Activated CD4-positive, alpha-beta T cell treated with anti-CD3 and anti-CD28 coated beads for 1 hour (primary cell): Measurements from ENCODE around the gene HKDC1.

Experiments used
- DNase-seq: peaks from one replicate; pipeline ENCODE4 v3.0.0-alpha.2; 2020

Gene HKDC1

DNA sequence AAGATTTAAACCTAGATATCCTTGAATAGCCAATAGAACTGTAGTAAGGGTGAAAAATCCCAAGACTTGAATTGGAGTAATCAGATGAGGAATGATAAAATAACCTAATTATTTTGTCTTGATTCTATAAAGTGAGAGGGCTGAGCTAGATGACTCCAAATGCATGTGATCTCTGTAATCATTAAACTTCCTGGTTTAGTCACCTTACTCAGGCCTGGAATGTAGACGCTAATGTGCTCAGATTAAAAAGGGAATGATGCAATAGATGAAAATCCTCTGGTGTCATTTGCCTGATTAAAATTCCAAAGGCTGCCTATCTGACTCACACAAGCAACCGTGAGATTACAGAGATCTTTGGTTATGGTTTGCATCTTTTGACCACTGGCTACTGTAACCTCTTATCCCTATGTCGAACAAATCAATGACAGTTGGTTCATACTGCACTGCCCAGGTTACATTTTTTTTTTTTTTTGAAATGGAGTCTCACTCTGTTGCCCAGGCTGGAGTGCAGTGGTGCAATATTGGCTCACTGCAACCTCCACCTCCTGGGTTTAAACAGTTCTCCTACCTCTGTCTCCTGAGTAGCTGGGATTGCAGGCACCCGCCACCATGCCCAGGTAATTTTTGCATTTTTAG, 2.9 kb upstream of the HKDC1 start:
- no peak for DNase-seq

DNA sequence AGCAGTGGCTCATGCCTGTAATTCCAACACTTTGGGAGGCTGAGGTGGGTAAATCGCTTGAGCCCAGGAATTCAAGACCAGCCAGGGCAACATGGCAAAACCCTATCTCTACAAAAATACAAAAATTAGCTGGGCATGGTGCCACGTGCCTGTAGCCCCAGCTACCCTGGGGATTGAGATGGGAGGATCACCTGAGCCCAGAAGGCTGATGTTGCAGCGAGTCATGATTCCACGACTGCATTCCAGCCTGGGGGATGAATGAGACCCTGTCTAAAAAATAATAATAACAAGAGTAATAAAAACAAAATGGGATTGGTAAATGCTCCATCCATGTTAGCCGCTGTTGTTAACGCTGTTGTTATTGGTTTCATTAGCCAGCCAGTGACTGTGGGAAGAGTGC, 1.3 kb upstream of the HKDC1 start:
- no peak for DNase-seq

DNA sequence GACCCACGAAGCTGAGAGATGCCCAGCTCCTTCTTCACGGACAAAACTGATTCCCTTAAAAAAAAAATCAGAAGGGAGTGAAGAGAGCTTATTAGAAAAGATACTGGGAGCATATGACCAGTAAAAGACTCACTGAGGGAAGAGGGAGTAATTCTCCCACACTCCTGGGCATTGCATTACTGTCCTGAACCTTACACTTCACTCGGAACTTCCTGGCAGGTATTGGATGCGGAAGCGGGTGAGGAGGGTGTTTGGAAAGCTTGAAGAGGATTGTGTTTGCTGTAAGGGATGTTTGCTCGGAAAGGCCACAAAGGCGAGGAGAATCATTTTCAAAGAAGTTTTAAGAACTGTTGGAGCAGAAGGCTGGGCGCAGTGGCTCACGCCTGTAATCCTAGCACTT, 375 bp downstream of the HKDC1 start:
- no peak for DNase-seq

DNA sequence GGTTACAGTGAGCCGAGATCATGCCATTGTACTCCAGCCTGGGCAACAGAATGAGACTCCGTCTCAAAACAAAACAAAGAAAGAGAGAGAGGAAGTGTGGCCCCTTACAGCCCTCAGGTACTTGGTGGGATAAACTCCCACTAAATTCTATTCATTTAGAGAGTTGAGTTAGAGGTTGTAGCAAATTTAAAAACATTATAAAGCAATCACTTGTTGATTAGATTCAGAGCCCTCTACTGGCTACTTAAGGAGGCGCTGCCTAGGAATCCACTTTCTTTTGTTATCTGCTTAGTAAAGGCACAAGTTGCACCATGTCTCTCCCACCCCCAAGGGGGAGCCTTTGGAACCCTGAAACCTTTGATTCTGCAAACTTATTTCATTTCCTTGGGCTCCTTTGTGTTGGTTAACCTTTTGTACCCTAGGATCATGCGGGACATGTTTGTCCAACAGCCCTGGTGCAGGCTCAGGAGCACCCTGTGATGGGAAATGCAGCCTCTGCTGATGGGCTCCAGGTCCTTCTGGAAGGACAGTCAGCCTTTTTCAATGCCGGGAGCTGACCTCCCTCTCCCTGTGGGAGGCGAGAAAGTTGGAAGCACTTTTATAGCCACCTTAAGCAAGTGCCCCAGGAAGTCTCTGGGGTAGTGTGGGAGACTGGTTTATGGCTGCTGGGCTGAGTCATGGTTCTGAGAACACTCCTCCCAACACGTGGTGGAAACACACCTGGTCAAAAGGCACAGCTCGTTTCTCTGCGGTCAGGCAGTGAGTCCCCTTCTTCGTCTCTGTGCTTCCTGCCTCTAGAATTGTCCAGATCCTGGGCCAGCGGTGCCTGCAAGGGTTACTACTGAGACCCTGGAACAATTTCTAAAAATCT, 2.3 kb downstream of the HKDC1 start:
- peak; percentile 46 for DNase-seq

DNA sequence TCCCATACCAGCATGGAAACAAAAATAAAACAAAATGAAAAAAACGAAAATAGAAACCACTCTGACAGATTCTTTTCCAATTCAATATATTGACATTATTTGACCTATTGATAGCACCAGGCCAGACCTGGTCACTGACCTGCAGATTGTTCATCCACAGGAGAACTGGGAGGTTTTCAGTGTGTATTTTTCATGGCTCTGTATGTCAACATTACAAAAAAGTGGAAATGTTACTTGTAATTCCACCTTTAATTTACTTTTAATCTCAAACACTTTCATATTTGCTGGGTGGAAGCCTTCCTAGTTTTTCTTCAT, 2.9 kb downstream of the HKDC1 start:
- no peak for DNase-seq

DNA sequence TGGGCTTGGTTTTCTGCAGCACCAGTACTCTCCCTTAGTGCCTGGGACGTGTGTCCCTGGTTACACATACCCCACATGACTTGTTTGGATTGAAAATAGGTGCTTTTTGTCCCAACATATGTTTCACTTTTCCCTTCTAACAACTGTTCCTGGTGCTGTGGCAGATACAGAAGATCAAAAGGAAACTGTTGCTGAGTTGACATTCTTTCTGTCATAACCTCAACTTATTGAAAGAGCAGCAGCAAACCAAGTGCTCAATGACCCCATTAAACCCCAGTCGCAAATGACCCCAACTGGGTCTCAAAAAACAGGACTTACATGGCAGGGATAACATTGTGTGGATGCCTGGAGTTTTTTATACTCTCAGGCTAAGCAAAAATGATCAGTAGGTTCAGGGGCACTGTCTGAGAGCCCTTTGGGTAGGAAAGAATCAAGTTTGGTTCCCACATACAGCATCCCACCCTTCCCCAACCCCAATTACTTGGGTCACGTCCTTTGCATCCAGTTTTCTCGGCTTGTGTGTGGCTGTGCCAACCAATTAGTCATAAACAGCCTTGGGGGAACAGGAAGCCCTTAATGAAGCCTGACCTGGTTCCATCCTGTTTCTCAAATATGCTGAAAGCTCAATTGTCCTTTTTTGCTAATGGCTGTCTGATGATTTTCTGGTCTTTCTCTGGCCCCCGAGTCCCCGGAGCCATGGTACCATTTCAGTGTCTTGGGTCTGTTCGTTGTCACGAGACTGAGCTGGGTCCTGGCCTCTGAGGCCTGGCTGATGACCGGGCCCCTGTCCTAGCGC, 4.9 kb downstream of the HKDC1 start:
- no peak for DNase-seq

DNA sequence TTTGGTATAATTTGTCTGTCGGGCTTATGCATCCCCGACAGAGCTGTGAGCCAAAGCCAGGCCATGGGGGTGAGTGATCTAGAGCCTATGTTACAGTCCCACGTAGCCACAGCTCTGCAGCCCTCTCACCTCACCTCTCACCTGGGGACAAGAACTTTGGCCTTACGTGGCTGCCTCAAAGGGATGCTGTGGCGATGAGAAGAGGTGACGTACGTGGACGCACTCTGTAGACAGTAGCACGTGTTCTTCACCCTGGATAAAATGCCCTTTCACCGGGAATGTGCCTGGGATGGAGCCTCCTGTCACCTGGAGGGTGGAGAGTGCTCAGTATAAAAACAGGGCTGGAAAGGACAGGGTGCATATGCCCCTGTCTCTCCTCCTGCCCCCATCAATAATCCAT, 5.5 kb downstream of the HKDC1 start:
- no peak for DNase-seq

DNA sequence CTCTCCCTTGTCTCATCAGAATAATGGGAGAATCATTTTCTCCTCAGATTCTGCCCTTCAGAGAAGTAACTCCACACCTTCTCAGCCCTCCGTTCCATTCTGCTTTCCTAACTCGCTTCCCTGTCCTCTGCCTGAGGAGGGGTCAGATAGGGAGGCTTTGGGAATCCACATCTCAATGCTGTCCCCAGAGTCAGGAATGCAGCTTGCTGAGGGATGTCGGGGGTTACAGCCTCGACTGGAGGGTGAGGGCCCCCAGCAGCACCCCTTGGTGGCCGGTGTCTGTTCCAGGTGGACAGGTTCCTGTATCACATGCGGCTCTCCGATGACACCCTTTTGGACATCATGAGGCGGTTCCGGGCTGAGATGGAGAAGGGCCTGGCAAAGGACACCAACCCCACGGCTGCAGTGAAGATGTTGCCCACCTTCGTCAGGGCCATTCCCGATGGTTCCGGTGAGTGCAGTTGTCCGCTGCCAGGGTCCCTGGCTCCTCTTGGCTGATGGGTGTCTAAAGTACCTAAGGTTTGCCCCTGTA, 6.9 kb downstream of the HKDC1 start:
- no peak for DNase-seq

DNA sequence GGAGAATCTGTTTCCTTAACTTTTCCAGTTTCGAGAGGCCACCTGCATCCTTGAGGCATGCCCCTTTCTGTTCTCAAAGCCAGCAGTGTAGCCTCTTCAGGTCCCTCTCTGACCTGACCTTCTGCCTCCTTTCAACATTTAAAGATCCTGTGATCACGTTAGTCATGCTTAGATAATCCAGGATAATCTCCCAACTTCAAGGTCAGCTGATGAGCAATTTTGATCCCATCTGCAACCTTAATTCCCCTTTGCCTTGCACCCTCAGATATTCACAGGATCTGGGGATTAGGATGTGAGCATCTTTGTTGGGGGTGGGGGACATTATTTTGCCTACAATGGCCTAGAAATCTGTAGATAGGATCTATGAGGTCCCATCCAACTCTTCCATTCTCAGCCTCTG, 8.0 kb downstream of the HKDC1 start:
- DNase-seq: no peak

DNA sequence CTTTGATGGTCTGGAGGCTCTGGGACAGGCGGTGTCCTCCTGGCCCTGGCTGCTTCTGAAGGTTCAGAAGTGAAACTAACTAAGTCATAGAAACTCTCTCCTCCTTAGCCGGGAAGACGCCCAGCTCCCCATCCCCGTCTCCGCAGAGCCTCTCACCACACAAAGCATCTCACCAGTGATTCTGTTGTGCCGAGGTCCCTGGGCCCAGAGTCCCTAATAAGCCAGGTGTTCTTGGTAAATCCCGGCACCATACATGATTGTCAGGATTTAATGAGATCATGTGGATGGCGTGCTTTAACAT, 9.4 kb downstream of the HKDC1 start:
- no peak for DNase-seq

DNA sequence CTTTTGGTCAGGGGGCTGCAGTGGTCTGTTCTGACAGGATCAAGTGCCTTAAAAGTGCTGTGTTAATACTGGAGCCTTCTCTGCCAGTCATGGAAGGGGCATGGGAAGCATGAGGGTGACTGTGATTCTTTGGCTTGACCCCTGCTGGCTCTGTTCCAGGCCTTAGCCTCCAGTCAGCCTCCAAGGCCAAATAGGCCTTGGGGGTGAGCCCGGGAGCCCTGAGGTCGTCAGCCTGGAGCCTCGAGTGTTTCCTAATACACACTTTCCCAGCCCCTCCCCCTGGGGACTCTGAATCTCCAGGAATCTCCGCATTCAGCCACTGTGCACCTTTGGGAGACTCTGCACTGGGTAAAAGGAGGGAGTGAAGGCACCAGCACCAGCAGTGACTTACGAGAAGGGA, 10.0 kb downstream of the HKDC1 start:
- no peak for DNase-seq

DNA sequence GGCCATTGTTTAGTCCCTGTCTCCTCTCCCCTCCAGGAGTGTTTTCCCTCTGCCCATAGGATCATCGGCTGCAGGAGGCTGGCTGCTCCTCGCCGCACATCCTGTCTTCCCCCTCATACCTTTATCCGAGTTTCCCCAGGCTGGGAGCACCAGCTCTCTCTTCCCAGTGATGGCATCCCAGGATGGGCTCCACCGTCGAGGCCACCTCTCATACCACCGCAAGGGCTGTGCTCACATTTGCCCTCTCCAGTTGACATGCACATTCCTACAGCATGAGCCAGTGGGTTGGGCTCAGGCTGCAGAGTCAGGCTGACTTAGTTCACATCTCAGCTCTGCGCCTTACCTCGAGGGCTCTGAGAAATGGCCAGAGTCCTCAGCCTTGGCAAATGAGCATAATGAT, 12.1 kb downstream of the HKDC1 start:
- no peak for DNase-seq

DNA sequence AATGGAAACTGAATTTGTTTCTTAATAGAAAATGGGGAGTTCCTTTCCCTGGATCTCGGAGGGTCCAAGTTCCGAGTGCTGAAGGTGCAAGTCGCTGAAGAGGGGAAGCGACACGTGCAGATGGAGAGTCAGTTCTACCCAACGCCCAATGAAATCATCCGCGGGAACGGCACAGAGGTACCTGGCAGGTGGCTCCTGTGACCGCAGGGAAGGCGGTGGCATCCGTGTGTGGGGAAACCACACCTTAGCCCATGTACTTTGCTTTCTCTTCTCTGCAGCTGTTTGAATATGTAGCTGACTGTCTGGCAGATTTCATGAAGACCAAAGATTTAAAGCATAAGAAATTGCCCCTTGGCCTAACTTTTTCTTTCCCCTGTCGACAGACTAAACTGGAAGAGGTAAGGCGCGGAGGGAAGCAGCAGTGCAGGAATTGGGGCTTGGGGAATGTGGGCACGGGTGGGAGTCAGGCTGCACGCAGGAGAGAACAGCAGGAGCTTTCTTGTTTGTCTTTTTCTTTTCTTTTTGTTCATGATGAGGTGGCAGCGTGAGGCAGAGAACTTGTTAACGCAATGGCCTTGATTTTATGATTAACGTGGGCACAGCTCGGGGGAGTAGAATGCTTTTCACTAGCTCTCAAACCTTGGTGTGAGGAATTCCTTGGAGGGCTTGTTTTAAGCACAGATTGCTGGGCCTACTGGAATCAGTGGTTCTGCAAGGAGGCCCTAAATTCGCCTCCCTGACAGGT, 12.8 kb downstream of the HKDC1 start:
- peak; percentile 15 for DNase-seq

DNA sequence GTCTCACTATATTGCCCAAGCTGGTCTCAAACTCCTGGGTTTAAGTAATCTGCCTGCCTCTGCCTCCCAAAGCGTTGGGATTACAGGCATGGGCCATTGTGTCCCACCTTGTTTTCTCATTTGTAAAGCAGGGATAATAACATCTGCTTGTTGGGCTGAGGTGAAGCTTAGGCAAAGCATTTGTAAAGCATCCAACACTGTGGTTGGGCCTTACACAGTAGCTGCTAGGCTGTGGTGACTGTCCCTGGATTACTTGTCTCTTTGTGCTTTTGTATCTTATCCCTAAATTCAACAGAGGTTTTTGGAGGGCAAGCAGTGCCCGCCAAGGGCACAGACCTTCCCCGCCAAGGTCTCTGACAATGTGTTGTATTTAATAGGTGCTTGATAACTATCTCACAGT, 14.3 kb downstream of the HKDC1 start:
- no peak for DNase-seq

DNA sequence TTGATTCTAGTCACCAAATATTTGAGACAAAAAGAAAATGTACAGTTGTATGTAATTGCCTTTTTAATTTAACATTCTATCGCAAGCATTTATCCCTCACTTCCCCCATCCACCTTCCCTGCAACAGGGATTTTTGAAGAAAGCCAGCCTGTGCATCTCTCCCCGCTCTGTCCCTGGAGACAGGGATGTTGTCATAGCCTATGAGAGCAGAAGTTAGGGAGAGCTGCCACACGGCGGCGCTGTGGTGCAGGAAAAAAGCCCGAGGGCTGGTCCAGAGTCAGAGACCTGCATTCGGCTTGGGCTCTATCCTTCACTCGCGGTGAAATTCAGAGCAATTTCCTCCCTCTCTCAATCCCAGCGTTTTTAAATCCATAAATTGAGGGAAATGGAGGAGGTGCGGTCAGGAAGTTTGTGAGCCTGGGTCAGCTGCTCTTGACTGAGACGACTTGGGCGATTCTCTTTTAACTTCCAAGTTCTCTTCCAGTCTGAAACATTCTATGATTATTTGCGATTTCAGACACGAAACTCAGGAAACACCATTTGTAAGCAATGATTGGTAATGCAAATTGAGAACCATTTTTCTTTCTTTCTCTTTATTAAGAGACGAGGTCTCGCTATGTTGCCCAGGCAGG, 17.5 kb downstream of the HKDC1 start:
- peak; percentile 78 for DNase-seq

DNA sequence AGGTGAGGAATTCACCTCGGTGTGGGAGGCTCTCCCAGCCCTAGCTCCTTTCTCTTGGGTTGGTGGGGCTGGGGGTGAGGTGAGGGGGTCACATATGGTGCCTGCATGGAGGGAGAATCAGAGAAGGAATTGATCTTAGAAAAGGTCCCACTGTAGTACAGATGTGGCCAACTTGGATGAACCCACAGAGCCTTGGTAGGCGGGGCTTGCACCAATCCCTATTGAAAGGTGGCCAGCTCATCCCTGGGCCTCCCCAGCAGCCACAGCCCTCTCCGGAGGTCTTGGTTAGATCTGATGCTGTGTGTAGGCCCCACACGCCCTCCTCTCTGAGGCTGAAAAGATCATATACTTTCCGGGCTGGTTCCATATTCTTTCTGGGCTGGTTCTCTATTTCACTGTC, 19.0 kb downstream of the HKDC1 start:
- DNase-seq: no peak

DNA sequence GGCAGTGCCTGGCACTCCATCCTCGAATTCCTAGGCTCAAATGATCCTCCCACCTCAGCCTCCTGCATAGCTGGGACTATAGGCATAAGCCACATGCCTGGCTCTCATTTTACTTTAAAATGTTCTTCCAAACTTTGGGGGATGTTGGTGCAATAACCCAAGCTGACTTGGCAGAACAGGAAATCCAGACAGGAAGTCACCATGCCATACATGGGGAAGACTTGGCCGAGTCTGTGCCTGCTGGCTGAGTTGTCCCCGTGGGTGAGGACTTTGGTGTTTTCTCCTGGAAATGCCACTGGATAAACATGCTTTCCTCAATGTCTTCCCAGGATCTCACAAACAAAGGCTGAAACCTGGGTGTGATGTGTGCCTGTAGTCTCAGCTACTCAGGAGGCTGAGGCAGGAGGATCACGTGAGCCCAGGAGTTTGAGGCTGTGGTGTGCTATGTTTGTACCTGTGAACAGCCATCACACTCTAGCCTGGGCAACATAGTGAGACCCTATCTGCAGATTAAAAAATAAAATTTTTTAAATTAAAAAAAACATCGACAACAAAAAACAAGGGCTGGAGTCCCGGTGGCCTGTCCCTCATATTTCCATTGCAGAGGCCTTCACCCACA, 19.8 kb downstream of the HKDC1 start:
- no peak for DNase-seq

DNA sequence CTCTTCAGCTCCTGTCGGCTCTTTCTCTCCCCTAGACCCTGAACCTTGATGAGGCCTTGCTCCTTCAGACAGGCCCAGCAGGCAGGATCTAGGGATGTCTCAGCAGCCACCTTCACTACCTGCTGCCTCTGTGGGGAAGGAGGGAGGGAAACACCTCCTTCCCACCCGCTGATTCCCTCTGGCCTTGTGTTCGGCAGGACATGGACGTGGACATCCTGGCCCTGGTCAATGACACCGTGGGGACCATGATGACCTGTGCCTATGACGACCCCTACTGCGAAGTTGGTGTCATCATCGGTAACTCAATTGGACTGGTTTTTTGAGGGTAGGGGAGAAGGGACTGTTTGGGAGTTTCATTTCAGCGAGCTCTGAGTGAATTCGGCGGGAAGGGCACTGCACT, 20.3 kb downstream of the HKDC1 start:
- no peak for DNase-seq

DNA sequence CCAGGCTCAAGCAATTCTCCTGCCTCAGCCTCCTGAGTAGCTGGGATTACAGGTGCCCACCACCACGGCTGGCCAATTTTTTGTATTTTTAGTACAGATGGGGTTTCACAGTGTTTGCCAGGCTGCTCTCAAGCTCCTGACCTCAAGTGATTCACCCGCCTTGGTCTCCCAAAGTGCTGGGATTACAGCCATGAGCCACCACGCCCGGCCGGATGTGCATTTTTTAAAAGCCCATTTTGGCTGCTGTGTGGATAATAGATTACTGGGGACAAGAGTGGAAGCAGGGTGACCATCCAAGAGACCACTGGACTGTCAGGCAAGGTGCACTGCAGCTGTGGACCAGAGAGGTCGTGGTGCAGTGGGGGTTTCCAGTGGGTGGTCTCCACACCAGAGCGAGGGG, 21.4 kb downstream of the HKDC1 start:
- no peak for DNase-seq

DNA sequence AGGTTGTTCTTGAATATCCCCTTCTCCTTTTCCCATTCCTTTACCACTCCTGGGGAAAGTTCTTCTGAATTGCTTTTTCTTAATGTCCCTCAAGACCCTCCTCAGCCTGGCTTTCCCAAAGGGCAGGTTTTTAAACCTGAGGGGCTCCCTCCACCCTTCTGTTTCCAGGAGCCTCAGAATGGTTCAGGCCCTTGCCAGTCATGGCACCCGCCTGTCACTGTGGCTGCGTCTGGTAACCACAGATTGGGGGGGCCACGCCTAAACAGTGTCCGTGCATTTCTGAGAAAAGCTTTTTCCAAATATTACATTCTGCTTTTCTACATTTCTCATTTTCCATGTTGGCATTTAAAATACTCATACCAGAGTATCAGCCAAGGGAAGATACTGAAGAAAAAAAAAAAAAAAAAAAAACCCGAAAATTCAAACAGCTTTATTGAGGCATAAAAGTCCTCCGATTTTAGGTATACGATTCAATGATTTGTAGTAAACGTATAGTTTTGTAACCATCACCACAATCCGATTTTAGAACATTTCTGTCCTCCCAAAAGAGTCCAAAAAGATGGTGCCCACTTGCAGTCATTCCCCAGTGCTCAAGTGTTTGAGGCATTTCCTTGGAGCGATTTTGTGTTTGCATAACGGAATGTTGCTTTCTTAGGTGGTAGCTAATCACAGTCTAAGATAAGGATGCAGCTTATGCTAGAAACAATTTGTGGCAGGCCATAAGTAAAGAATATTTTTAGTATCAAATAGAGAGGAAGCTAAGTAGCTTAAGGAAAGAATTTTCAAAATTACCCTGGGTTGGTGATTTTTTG, 22.1 kb downstream of the HKDC1 start:
- no peak for DNase-seq

DNA sequence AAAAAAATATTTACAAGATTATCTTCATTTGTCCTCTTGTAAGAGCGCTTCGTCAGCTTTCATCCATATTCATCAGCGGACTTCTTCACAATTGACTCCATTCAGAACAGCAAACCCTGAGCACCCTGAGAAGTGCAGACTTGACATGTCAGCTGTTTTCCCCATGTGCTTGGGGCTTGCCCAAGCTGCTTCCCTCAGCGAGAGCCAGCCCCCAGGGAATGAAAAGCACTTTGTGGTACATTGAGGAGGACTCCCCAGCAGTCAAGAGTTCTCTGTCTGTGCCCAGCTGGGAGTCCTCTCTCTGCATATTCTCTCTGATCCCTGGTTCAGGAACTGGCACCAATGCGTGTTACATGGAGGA, 22.7 kb downstream of the HKDC1 start:
- DNase-seq: no peak

DNA sequence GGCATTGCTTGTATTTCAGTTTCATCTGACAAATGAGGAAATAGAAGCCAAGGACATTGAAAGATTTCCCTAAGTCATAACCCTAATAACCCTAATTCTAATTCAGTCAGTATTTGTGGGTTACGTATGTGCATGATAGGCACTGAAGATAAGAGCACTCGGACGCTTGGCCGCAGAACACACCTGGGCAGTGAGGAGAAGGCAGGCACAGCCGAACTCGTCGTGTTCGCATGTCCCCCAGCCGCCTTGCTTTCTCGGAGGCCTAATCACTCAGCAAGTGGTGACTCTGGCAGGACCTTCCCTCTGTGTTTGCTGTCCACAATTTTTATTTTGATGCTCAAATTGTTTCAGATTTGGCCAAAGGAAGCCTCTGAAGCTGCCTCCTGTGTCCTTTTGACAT, 23.7 kb downstream of the HKDC1 start:
- no peak for DNase-seq
